Measurements from ENCODE around the gene FUZ.
"Not testable (repeated sequence)": the region's sequence is repeated elsewhere in the genome, so short reads cannot be mapped to it uniquely, and the experiment has no call there.

Gene FUZ

GRCh38 chr19:49820125-49820524, 7.0 kb upstream of the FUZ start:
- Histone ChIP-seq H3K9ac (ENCODE audit: low read length) (no peak overlapping the region), H2AFZ (ENCODE audit: low read depth, low read length, severe bottlenecking) (no peak overlapping the region)

DNA sequence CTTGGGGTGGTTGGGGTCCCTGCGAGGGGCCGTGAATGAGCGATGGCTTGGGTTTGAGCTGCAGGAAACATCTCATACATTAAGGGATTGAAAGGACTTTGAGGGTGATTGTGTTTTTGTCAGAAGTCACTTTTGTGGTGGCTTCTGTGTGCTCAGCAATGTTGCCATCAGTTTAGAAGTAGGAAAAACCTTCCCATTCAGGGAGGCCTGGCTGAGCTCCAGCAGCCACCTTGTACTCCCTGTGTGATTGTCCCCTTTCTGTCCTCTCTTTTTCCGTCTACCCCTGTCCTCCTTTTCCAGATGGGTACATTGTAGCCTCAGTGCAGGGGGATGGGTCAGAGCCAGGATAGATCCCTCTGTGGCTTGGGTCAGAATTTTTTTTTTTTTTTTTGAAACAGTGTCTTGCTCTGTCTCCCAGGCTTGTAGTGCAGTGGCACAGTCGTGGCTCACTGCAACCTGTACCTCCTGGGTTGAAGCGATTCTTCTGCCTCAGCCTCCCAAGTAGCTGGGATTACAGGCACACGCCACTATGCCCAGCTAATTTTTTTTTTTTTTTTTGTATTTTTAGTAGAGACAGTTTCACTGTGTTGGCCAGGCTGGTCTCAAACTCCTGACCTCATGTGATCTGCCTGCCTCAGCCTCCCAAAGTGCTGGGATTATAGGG, 6.5 kb upstream of the FUZ start:
- not testable (repeated sequence) for H2AFZ ChIP-seq (ENCODE audit: low read depth, low read length, severe bottlenecking); H3K9me3 ChIP-seq (ENCODE audit: insufficient read depth, low read length); H3K36me3 ChIP-seq (ENCODE audit: low read length); H4K20me1 ChIP-seq (ENCODE audit: low read depth, low read length); H3K9me2 ChIP-seq (replicated peaks; ENCODE audit: insufficient read depth, low read length); H3K27me3 ChIP-seq (ENCODE audit: low read length)
- peaks cover 37% of the 10 kb centered on the region for H3K79me2 ChIP-seq (ENCODE audit: insufficient read depth, low read length)
- H3K4me3 ChIP-seq (ENCODE audit: insufficient read depth, low read length, poor library complexity, severe bottlenecking), result peak overlapping the region; percentile 67
- peaks cover 28% of the 10 kb centered on the region for H3F3A ChIP-seq (ENCODE audit: insufficient read depth)
- H3K4me2 ChIP-seq (ENCODE audit: low read depth, low read length, poor library complexity, severe bottlenecking), result peak overlapping the region; percentile 76
- H3K27ac ChIP-seq (ENCODE audit: low read depth, low read length), result peak overlapping the region; percentile 81
- peak overlapping the region; percentile 85 for H3K9ac ChIP-seq (ENCODE audit: low read length)

More at GRCh38 chr19:49820125-49820524, 7.0 kb upstream of the FUZ start:
- Histone ChIP-seq H3K4me3 (ENCODE audit: insufficient read depth, low read length, poor library complexity, severe bottlenecking) (no peak overlapping the region), H3K27ac (ENCODE audit: low read depth, low read length) (peak overlapping the region; percentile 25; the same call in 1 of the 2 replicates), H3K79me2 (ENCODE audit: insufficient read depth, low read length) (peaks cover 42% of the 10 kb centered on the region), H3K4me2 (ENCODE audit: low read depth, low read length, poor library complexity, severe bottlenecking) (no peak overlapping the region), H3F3A (ENCODE audit: insufficient read depth) (peaks cover 25% of the 10 kb centered on the region), H3K9me2 (replicated peaks; ENCODE audit: insufficient read depth, low read length) (no peaks in the 10 kb centered on the region), H4K20me1 (ENCODE audit: low read depth, low read length) (no peaks in the 10 kb centered on the region), H3K36me3 (ENCODE audit: low read length) (no peaks in the 10 kb centered on the region), H3K27me3 (ENCODE audit: low read length) (no peaks in the 10 kb centered on the region), H3K9me3 (ENCODE audit: insufficient read depth, low read length) (no peaks in the 10 kb centered on the region)
- TF ChIP-seq, protein P1, sequence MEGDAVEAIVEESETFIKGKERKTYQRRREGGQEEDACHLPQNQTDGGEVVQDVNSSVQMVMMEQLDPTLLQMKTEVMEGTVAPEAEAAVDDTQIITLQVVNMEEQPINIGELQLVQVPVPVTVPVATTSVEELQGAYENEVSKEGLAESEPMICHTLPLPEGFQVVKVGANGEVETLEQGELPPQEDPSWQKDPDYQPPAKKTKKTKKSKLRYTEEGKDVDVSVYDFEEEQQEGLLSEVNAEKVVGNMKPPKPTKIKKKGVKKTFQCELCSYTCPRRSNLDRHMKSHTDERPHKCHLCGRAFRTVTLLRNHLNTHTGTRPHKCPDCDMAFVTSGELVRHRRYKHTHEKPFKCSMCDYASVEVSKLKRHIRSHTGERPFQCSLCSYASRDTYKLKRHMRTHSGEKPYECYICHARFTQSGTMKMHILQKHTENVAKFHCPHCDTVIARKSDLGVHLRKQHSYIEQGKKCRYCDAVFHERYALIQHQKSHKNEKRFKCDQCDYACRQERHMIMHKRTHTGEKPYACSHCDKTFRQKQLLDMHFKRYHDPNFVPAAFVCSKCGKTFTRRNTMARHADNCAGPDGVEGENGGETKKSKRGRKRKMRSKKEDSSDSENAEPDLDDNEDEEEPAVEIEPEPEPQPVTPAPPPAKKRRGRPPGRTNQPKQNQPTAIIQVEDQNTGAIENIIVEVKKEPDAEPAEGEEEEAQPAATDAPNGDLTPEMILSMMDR (IDR thresholded peaks at IDR 0.05; ENCODE audit: insufficient read depth, low read length, poor library complexity, severe bottlenecking), result no peak

- no peak overlapping the region for H2AFZ ChIP-seq (ENCODE audit: low read depth, low read length, severe bottlenecking)
- H3K9me2 ChIP-seq (replicated peaks; ENCODE audit: insufficient read depth, low read length), result no peaks in the 10 kb centered on the region
- no peaks in the 10 kb centered on the region for H4K20me1 ChIP-seq (ENCODE audit: low read depth, low read length)
- peaks cover 34% of the 10 kb centered on the region for H3F3A ChIP-seq (ENCODE audit: insufficient read depth)
- H3K27ac ChIP-seq (ENCODE audit: low read depth, low read length), result peak overlapping the region; percentile 81
- peak overlapping the region; percentile 85 for H3K9ac ChIP-seq (ENCODE audit: low read length)
- peaks cover 29% of the 10 kb centered on the region for H3K79me2 ChIP-seq (ENCODE audit: insufficient read depth, low read length)
- peak overlapping the region; percentile 67 for H3K4me3 ChIP-seq (ENCODE audit: insufficient read depth, low read length, poor library complexity, severe bottlenecking)
- H3K27me3 ChIP-seq (ENCODE audit: low read length), result no peaks in the 10 kb centered on the region
- H3K9me3 ChIP-seq (ENCODE audit: insufficient read depth, low read length), result no peaks in the 10 kb centered on the region
- H3K36me3 ChIP-seq (ENCODE audit: low read length), result no peaks in the 10 kb centered on the region
- TF ChIP-seq, protein P1 (IDR thresholded peaks at IDR 0.05; ENCODE audit: insufficient read depth, low read length, poor library complexity, severe bottlenecking), result no peak
- TF ChIP-seq EZH2phosphoT487 (conservative IDR thresholded peaks at IDR 0.05; ENCODE audit: low read length), result no peak
- peak overlapping the region; percentile 76 for H3K4me2 ChIP-seq (ENCODE audit: low read depth, low read length, poor library complexity, severe bottlenecking)
These were observed 5.7 kb upstream of the FUZ start for GRCh38 chr19:49818649-49819370.
